Measurements from ENCODE around the gene ABO.
"Not testable (repeated sequence)": the region's sequence is repeated elsewhere in the genome, so short reads cannot be mapped to it uniquely, and the experiment has no call there.

Gene ABO

GRCh38 chr9:133275105-133276000 lies at the start of gene ABO:
Gene ABO (minus strand): TSS chr9:133275201.
- DNase-seq (ENCODE audit: low spot score), result no peak

GRCh38 chr9:133323991-133324703 lies 49.1 kb upstream of the ABO start:
- DNase-seq (ENCODE audit: low spot score), result no peak

- no peak for DNase-seq (ENCODE audit: low spot score)
These were observed 48.2 kb upstream of the ABO start for GRCh38 chr9:133323211-133323610.

GRCh38 chr9:133322701-133323100 lies 47.7 kb upstream of the ABO start:
- no peak for DNase-seq (ENCODE audit: low spot score)

GRCh38 chr9:133321411-133321935 lies 46.5 kb upstream of the ABO start:
- no peak for DNase-seq (ENCODE audit: low spot score)

DNA sequence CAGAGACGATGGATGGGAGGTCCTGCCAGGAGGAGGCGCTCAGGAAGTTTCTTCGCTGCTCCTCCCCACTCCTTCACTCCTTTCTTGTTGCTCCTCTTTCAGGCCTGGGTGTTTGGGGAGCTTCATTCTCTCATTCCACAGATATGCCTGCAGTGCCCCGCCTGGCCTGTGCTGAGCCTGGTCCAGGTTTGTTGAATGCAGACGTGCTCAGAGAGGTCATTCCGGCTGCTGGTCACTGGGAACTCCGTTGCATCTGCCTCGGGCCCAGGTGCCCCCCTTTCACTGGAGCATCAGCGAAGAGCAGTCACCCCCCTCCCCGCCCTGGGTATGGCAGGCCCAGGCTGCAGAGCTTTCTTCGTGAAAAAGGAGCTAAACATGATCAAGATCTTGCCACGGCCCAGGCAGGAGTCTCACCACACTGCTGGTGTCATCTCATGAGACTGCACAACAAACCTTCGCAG lies 45.5 kb upstream of the ABO start:
- DNase-seq (ENCODE audit: low spot score), result no peak

GRCh38 chr9:133317551-133317950 lies 42.5 kb upstream of the ABO start:
- not testable (repeated sequence) for DNase-seq (ENCODE audit: low spot score)

GRCh38 chr9:133315997-133316396 lies 41.0 kb upstream of the ABO start:
- DNase-seq (ENCODE audit: low spot score), result no peak

GRCh38 chr9:133309608-133310007 lies 34.6 kb upstream of the ABO start:
- DNase-seq (ENCODE audit: low spot score), result no peak

GRCh38 chr9:133307301-133307700 lies 32.3 kb upstream of the ABO start:
- no peak for DNase-seq (ENCODE audit: low spot score)

- DNase-seq (ENCODE audit: low spot score), result no peak
These were observed 31.5 kb upstream of the ABO start for GRCh38 chr9:133306242-133307204.

DNA sequence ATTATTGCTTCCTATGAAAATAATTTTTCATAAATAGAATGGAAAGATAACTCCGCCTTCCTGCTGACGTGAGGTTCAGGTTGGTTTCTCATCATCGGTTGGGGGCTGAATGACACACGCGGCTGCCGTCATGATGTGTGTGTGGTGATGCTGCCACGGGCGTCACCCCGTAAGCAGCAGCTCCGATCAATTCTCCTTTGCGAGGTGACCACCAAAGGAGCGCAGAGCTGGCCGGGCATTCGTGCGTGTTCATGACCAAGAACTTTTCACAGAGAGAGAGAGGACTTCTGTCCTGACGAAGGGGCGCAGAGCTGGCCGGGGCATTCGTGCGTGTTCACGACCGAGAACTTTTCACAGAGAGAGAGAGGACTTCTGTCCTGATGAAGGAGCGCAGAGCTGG lies 30.7 kb upstream of the ABO start:
- no peak for DNase-seq (ENCODE audit: low spot score)

DNA sequence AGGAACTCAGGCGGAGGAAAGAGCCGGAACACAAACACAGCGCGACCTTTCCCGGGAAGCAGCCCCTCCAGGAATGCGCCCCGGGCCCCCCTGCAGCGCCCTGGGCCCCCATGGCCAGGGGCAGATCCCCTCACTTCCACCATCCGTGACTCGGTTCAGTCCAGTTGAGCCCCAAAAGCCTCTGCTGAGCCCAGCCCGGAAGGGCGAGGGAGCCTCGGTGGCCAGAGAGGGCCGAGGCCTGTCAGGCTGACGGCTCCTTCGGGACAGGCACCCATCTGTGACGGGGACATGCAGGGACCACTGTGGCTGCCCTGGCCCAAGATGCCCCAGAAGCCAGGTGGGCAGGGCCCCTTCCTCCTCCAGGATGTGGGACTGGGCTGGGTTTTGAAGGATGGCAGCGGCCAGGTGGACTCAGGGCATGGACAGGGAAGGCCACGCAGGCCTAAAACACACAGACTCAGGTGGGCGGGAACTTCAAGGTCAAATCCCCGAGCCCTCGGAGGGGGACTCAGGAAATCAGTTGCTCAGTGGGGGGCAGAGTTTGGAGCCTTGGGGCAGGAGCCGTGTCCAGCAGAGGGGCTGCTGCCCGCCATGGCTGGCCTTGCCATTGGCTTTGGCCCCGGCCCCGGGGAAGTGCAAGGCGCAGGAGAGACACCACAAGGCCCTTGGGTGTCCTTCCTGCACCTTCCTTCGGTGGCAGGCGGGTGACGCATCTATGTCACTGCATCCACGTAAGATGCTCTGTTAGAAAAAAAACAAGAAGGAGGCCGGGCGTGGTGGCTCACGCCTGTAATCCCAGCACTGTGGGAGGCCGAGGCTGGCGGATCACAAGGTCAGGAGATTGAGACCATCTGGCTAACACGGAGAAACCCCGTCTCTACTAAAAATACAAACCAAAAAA lies 29.7 kb upstream of the ABO start:
- no peak for DNase-seq (ENCODE audit: low spot score)

DNA sequence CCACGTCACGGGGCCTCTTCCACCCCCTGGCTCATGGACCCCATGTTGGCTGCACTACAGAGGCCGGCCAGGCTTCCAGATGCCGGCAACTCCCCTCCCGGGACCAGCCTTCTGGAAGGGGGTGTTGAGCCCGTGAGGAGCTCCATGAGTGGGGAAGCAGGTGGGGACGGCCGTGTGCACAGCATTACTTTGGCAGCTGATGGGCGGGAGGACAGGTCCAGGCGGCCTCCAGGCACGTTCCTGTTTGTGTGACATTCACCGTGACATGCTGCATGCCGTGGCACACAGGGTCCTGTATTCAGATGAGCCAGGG lies 29.1 kb upstream of the ABO start:
- no peak for DNase-seq (ENCODE audit: low spot score)

DNA sequence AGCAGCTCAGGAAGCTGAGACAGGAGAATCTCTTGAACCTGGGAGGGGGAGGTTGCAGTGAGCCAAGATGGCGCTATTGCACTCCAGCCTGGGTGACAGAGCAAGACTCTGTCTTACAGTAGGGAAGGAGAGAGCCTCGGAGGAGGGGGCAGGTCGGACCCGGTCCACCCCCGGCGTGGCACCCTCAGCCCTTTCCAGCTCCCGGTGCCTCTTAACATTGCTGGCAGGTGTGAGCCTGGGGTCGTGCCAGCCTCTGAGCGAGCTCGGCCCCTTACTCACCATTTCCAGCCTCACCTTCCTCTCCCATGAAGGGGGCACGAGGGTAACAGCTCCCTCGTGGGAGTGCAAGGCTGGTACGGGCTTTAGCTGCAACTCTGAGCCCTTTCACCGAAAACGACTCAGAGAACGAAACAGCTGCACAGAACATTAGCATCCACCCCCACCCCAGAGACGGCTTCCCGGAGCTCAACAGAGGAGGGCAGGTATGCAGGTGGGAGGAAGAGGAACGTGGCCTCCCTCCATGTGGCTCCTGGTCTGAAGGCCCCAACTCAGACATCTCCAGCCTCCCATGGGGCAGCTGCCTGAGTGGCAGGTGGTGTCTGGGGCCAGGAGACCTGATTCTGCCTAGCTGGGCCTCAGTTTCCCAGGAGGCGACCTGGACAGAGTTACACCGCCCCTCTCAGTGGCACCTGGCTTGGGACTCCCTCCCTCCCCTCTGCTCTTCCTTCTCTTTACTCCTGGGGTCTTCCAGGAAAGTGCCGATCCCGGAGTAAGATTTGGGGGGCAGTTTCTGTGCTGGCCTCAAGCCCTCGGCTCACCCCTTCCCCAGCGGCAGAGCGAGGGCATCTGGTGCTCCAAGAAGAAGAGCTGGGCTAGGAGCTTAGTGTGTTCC lies 28.5 kb upstream of the ABO start:
- DNase-seq (ENCODE audit: low spot score), result no peak

DNA sequence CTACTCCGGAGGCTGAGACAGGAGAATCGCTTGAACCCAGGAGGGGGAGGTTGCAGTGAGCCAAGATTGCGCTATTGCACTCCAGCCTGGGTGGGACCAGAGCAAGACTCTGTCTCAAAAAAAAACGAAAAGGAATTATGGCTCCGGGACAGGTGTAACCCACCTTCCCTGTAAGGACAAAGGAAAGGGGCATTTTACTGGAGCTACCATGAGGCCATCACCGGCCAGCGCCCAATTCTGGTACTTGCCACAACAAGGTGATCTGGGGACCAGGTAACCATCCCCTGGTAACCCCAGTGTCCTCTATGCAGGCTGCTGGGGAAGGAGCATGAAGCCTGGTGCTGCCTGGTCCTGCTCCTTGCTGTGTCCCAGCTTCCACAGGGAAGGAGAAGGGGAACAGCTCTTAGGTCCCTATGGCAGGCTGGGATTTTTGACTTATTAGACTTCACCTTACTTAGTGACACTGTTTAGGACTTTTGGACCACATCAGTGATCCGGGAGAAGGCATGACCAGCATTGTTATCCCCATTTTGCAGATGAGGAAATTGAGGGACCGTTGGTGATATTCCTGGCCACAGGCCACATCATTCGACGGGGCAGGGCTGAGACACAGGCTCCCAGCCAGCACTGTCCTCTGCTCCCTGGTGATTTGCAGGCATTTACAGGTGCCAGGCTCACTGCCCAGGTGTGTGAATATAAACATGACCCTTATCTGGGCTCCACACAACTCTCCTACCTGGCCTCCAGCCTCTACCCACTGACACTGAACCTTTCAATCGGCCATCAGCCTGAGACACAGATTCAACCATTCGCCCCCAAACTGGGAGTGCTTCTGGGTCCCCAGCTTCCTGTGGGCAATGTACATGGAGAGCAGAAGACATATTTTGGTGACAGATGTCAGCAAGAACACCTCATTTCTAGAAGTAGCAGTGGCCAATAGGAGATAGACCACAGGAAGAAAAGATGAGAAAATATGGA lies 26.5 kb upstream of the ABO start:
- no peak for DNase-seq (ENCODE audit: low spot score)

DNA sequence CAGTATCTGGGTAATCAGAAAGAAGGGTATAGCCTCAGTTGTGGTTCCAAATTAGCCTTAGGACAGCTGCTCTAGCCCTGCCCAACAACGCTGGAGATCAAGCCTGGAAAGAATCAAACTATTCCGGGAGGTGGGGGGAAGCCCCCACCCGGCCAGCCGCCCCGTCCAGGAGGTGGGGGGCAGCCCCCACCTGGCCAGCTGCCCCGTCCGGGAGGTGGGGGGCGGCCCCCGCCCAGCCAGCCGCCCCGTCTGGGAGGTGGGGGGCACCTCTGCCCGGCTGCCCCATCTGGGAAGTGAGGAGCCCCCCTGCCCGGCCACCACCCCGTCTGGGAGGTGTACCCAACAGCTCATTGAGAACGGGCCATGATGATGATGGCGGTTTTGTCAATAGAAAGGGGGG lies 25.0 kb upstream of the ABO start:
- DNase-seq (ENCODE audit: low spot score), result not testable (repeated sequence)

GRCh38 chr9:133294257-133294656 lies 19.3 kb upstream of the ABO start:
- DNase-seq (ENCODE audit: low spot score), result no peak
